Nephron progenitor cell (in vitro differentiated cells): ENCODE data around the gene MASP2.
"Not testable (repeated sequence)": the region's sequence is repeated elsewhere in the genome, so short reads cannot be mapped to it uniquely, and the experiment has no call there.

Experiments used
- DNase-seq: peaks from one replicate; pipeline ENCODE4 v3.0.0; 2021
- H3K27ac Mint-ChIP-seq: 2 replicates; pipeline ENCODE4 v1.8.0; 2021; ENCODE audit warnings: mild to moderate bottlenecking, moderate library complexity, mixed read lengths
- H3K27me3 Mint-ChIP-seq: 2 replicates; pipeline ENCODE4 v1.8.0; 2021; ENCODE audit warnings: mild to moderate bottlenecking, low read depth, mixed read lengths; ENCODE audit not compliant: poor library complexity
- H3K36me3 Mint-ChIP-seq: 2 replicates; pipeline ENCODE4 v1.8.0; 2021; ENCODE audit warnings: low read depth, mixed read lengths
- H3K4me1 Mint-ChIP-seq: 2 replicates; pipeline ENCODE4 v1.8.0; 2021; ENCODE audit warnings: mixed read lengths
- H3K4me3 Mint-ChIP-seq: 2 replicates; pipeline ENCODE4 v1.8.0; 2021; ENCODE audit warnings: mild to moderate bottlenecking, moderate library complexity, mixed read lengths
- H3K9me3 Mint-ChIP-seq: 2 replicates; pipeline ENCODE4 v1.8.0; 2021; ENCODE audit warnings: mild to moderate bottlenecking, moderate library complexity, mixed read lengths
- CTCF ChIP-seq: fragments of 200-600 bp; sonication (generic); IDR thresholded peaks from 2 replicates; pipeline ENCODE4 v1.5.0; 2021; ENCODE audit warnings: antibody characterized with exemption

The MASP2 gene

GRCh38 chr1:11025618-11026017 lies 21.4 kb downstream of the MASP2 start:
- Mint-ChIP-seq H3K4me3 (no peak overlapping the region), H3K9me3 (no peaks in the 10 kb centered on the region), H3K27ac (peak overlapping the region; percentile 77), H3K36me3 (peaks cover 79% of the 10 kb centered on the region), H3K4me1 (peaks cover 8% of the 10 kb centered on the region), H3K27me3 (peaks cover 2% of the 10 kb centered on the region)
- TF ChIP-seq CTCF, result no peak
- DNase-seq, result no peak

DNA sequence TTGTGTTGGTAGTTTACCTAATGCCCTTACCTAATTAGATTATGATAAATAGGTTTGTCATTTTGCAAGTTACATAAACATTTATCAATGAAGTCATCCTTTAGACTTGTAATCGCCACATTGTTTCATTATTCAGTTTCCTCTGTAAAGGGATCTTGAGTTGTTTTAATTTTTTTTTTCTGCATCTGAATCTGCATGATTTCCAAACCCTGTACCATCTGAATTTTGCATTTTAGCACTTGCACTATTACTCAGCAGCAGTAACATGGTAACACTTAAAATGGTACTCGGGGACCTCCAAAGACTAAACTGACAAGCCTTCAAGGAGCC lies 22.2 kb downstream of the MASP2 start:
- Mint-ChIP-seq H3K4me3 (no peak overlapping the region), H3K27ac (peak overlapping the region; percentile 55), H3K4me1 (peaks cover 5% of the 10 kb centered on the region), H3K36me3 (peaks cover 78% of the 10 kb centered on the region), H3K9me3 (no peaks in the 10 kb centered on the region), H3K27me3 (peaks cover 2% of the 10 kb centered on the region)
- DNase-seq, result no peak
- TF ChIP-seq CTCF, result no peak

DNA sequence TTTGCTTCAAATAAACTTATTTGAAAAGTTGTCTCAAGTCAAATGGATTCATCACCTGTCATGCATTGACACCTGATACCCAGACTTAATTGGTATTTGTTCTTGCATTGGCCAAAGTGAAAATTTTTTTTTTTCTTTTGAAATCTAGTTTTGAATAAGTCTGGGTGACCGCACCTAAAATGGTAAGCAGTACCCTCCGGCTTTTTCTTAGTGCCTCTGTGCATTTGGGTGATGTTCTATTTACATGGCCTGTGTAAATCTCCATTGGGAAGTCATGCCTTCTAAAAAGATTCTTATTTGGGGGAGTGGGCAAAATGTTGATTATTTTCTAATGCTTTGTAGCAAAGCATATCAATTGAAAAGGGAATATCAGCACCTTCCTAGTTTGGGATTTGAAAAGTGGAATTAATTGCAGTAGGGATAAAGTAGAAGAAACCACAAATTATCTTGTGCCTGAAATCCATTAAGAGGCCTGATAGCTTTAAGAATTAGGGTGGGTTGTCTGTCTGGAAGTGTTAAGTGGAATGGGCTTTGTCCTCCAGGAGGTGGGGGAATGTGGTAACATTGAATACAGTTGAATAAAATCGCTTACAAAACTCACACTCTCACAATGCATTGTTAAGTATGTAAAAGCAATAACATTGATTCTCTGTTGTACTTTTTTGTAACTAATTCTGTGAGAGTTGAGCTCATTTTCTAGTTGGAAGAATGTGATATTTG lies 22.7 kb downstream of the MASP2 start:
- peak overlapping the region; percentile 55 for H3K27ac Mint-ChIP-seq
- H3K36me3 Mint-ChIP-seq, result peaks cover 80% of the 10 kb centered on the region

DNA sequence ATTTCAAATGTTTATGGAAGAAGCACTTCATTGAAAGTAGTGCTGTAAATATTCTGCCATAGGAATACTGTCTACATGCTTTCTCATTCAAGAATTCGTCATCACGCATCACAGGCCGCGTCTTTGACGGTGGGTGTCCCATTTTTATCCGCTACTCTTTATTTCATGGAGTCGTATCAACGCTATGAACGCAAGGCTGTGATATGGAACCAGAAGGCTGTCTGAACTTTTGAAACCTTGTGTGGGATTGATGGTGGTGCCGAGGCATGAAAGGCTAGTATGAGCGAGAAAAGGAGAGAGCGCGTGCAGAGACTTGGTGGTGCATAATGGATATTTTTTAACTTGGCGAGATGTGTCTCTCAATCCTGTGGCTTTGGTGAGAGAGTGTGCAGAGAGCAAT lies 23.8 kb downstream of the MASP2 start:
- Mint-ChIP-seq H3K4me1 (peaks cover 5% of the 10 kb centered on the region), H3K9me3 (no peaks in the 10 kb centered on the region), H3K36me3 (peaks cover 91% of the 10 kb centered on the region), H3K27me3 (peaks cover 2% of the 10 kb centered on the region), H3K4me3 (no peak overlapping the region), H3K27ac (no peak overlapping the region)
- no peak for DNase-seq
- no peak for TF ChIP-seq CTCF

More for the DNA sequence above, 22.7 kb downstream of the MASP2 start:
- DNase-seq, result no peak
- peaks cover 5% of the 10 kb centered on the region for H3K4me1 Mint-ChIP-seq
- H3K4me3 Mint-ChIP-seq, result no peak overlapping the region
- peaks cover 2% of the 10 kb centered on the region for H3K27me3 Mint-ChIP-seq
- TF ChIP-seq CTCF, result no peak
- no peaks in the 10 kb centered on the region for H3K9me3 Mint-ChIP-seq

DNA sequence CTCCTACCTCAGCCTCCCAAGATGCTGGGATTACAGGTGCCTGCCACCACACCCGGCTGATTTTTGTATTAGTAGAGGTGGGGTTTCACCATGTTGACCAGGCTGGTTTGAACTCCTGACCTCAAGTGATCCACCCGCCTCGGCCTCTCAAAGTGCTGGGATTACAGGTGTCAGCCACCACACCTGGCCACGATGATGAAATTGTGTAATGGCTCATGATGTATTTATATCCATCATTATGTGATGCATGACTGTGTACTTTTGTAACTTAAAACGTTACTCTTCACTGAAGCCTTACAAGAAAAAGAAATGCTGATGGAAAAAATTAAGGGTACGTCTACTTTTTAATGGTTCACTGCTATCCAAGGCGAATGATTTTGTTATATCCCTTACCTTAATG lies 27.1 kb downstream of the MASP2 start:
- Mint-ChIP-seq H3K9me3 (no peaks in the 10 kb centered on the region), H3K36me3 (peaks cover 81% of the 10 kb centered on the region), H3K27ac (no peak overlapping the region), H3K4me1 (no peaks in the 10 kb centered on the region), H3K4me3 (no peak overlapping the region), H3K27me3 (no peaks in the 10 kb centered on the region)
- TF ChIP-seq CTCF, result no peak
- DNase-seq, result no peak

- not testable (repeated sequence) for H3K27me3 Mint-ChIP-seq, H3K4me3 Mint-ChIP-seq, H3K9me3 Mint-ChIP-seq, DNase-seq, H3K4me1 Mint-ChIP-seq, H3K27ac Mint-ChIP-seq
- peaks cover 81% of the 10 kb centered on the region for H3K36me3 Mint-ChIP-seq
Observed at GRCh38 chr1:11019358-11019757, 27.7 kb downstream of the MASP2 start.
